GM23338 (cell line): ENCODE data around the gene DCPS.

Experiments used
- CREB1 ChIP-seq: fragments of 250-450 bp; sonication (Bioruptor Pico); IDR thresholded peaks from 2 replicates; pipeline ENCODE4 v1.5.0; 2020; ENCODE audit warnings: low read depth, mild to moderate bottlenecking, moderate library complexity
- CTCF ChIP-seq, 2 experiments: fragments of 200-600 bp in 1 of 2; sonication (generic) in 1 of 2; conservative IDR thresholded peaks; 2 replicates each; pipeline versions ENCODE4 v1.5.1 to v1.6.1; 2016 to 2017; ENCODE audit warnings: antibody characterized with exemption in 2 of 2, low read depth in 2 of 2, mild to moderate bottlenecking in 2 of 2, moderate library complexity in 1 of 2
- ETS1 ChIP-seq: IDR thresholded peaks from 2 replicates; pipeline ENCODE4 v1.6.1; 2016; ENCODE audit warnings: antibody characterized with exemption
- EZH2 ChIP-seq: fragments of 200-600 bp; sonication (generic); IDR thresholded peaks from one replicate; pipeline ENCODE4 v1.8.0; 2017; ENCODE audit warnings: antibody characterized with exemption, mild to moderate bottlenecking, low read depth; ENCODE audit not compliant: unreplicated experiment
- EZH2phosphoT487 ChIP-seq: fragments of 200-600 bp; sonication (generic); IDR thresholded peaks from one replicate; pipeline ENCODE4 v1.8.1; 2018; ENCODE audit warnings: antibody characterized with exemption; ENCODE audit not compliant: unreplicated experiment
- JUNB ChIP-seq: IDR thresholded peaks from one replicate; pipeline ENCODE4 v1.6.1; 2016; ENCODE audit warnings: antibody characterized with exemption; ENCODE audit not compliant: unreplicated experiment
- NANOG ChIP-seq: IDR thresholded peaks from 2 replicates; pipeline ENCODE4 v1.6.1; 2016; ENCODE audit warnings: antibody characterized with exemption, borderline replicate concordance
- POLR2AphosphoS5 ChIP-seq: IDR thresholded peaks from 2 replicates; pipeline ENCODE4 v1.6.1; 2016; ENCODE audit warnings: antibody characterized with exemption, low read depth
- REST ChIP-seq: IDR thresholded peaks from one replicate; pipeline ENCODE4 v1.6.1; 2018; ENCODE audit warnings: antibody characterized with exemption; ENCODE audit not compliant: unreplicated experiment
- STAT1 ChIP-seq: IDR thresholded peaks from one replicate; pipeline ENCODE4 v1.6.1; 2016; ENCODE audit warnings: antibody characterized with exemption; ENCODE audit not compliant: unreplicated experiment
- ZNF114 ChIP-seq: fragments of 250-450 bp; sonication (Bioruptor Pico); IDR thresholded peaks from 2 replicates; pipeline ENCODE4 v1.5.0; 2020; ENCODE audit warnings: mild to moderate bottlenecking, moderate library complexity
- ZNF331 ChIP-seq: fragments of 250-450 bp; sonication (Bioruptor Pico); IDR thresholded peaks from 2 replicates; pipeline ENCODE4 v1.5.0; 2020; ENCODE audit warnings: low read depth, mild to moderate bottlenecking, moderate library complexity

GRCh38 chr11:126357055-126357962 lies 53.4 kb downstream of the DCPS start:
- no peak for TF ChIP-seq CTCF (conservative IDR thresholded peaks at IDR 0.05; ENCODE audit: low read depth in 2 of 2)
- no peak for TF ChIP-seq CREB1 (CRISPR knock-in tag)
- TF ChIP-seq EZH2: no peak
- TF ChIP-seq POLR2AphosphoS5: no peak
- no peak for TF ChIP-seq REST
- no peak for TF ChIP-seq EZH2phosphoT487
- TF ChIP-seq JUNB: no peak
- no peak for TF ChIP-seq ZNF331 (CRISPR knock-in tag)
- TF ChIP-seq ZNF114 (CRISPR knock-in tag): no peak
- no peak for TF ChIP-seq ETS1
- no peak for TF ChIP-seq NANOG
- TF ChIP-seq STAT1: no peak
